GM12801 (cell line): Measurements from ENCODE around the gene FBXO30.

Experiments
- TF ChIP-seq, protein P1 (sequence below): IDR thresholded peaks from one replicate; pipeline ENCODE4 v1.5.1; 2011; ENCODE audit warnings: control low read depth; ENCODE audit not compliant: insufficient read length; ENCODE audit errors: extremely low read depth

Gene FBXO30

DNA sequence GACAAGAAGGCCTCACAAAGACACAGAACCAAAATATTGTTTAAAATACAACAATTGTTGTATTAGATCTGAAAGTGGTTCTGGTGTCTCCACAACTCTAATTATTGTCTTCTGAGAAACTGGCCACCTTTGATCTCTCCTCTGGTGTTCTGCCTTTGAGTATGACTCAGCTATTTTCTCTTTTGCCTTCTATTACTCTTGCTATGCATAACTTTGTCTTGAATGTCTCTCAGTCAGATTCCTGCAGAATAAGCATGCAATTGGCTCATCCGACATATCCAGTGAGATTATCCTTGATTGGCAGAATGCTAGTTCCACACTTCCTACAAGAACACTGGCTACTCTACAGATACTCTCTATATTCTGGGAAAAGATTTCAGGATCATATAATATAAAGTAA, 65.0 kb downstream of the FBXO30 start:
- TF ChIP-seq, protein P1, sequence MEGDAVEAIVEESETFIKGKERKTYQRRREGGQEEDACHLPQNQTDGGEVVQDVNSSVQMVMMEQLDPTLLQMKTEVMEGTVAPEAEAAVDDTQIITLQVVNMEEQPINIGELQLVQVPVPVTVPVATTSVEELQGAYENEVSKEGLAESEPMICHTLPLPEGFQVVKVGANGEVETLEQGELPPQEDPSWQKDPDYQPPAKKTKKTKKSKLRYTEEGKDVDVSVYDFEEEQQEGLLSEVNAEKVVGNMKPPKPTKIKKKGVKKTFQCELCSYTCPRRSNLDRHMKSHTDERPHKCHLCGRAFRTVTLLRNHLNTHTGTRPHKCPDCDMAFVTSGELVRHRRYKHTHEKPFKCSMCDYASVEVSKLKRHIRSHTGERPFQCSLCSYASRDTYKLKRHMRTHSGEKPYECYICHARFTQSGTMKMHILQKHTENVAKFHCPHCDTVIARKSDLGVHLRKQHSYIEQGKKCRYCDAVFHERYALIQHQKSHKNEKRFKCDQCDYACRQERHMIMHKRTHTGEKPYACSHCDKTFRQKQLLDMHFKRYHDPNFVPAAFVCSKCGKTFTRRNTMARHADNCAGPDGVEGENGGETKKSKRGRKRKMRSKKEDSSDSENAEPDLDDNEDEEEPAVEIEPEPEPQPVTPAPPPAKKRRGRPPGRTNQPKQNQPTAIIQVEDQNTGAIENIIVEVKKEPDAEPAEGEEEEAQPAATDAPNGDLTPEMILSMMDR, result no peak

DNA sequence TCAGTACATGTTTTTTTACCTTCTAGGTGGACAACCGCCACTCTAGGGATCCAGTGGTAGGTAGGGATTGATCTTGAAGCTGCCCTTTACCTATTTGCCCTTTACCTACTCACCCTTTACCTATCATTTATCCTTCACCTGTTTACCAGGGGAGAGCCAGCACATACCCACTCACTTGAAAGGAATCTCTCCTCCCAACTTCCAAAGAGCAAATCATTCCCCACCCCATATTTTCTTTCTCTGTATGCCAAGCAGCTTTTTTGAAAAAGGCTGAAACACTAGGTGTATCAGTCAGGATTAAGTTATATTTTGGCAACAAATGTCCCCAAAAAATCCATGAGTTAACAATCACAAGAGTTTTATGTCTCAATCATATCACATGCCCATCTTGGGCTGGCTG, 68.7 kb downstream of the FBXO30 start:
- TF ChIP-seq, protein P1, result no peak

DNA sequence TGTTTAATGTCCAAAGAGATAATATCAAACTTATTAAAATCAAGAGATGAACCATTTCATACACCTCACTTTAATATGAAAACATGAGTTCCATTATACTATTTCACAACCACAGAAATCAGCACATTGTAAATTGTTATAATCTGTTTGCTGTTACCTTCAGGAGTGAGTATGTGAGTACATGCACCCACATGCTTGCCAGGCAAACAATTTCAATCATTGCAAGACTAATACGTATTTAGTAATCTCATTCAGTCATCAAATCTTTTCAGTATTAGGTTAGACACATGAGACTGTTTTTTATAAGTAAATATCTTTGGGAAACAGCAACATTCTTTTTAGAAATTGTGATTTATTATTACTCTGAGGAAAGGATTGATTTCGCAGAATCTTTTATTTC, 70.0 kb downstream of the FBXO30 start:
- TF ChIP-seq, protein P1, result no peak
